Medulla oblongata (tissue), 1 donor: ENCODE measurements around the gene KLF3.
A peak's percentile ranks its signal among the peaks of the same experiment; 100 is the strongest.

Experiments used
- DNase-seq: peaks from one replicate; pipeline ENCODE4 v3.0.0-alpha.2; 2015; ENCODE audit errors: extremely low spot score

KLF3 gene

DNA sequence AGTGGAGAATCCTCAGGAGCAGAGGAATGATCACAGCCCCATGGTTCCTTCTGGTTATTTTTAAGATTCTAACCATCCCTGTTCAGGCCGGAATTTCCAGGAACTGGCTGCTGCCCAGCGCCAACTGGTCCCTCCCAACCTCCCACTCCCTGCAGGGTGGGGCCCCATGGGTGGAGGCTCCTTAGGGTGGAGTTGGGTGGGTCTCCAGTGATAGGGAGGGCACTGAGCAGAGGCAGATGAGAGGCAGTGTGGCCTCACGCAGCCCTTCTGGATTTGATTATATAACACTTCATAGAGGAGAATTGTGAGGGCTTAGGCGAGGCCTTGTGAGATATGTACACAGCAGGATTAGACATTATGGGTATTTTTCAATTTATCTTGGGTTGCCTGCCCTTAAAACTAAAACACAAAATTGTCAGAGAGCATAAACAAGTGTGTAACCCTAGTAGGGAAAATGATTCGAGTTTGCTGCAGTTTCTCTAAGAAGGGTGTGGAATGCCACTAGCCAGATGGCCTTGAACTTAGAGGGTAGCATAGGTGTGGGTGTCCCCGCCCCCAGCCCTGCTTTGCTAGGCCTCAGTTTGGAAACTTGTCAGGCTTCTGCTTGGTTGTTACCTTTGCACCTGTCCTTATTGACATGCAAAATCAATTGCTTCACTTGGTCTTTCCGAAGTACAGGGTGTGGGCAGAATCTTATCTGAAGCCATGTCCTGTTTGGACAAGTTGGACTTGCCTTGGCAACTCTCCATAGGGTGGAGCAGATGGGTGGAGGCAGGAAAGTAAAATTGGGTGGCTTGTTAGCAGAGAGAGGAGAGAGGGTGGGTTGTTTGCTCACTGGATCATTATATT lies 9.4 kb downstream of the KLF3 start:
- DNase-seq = no peak

DNA sequence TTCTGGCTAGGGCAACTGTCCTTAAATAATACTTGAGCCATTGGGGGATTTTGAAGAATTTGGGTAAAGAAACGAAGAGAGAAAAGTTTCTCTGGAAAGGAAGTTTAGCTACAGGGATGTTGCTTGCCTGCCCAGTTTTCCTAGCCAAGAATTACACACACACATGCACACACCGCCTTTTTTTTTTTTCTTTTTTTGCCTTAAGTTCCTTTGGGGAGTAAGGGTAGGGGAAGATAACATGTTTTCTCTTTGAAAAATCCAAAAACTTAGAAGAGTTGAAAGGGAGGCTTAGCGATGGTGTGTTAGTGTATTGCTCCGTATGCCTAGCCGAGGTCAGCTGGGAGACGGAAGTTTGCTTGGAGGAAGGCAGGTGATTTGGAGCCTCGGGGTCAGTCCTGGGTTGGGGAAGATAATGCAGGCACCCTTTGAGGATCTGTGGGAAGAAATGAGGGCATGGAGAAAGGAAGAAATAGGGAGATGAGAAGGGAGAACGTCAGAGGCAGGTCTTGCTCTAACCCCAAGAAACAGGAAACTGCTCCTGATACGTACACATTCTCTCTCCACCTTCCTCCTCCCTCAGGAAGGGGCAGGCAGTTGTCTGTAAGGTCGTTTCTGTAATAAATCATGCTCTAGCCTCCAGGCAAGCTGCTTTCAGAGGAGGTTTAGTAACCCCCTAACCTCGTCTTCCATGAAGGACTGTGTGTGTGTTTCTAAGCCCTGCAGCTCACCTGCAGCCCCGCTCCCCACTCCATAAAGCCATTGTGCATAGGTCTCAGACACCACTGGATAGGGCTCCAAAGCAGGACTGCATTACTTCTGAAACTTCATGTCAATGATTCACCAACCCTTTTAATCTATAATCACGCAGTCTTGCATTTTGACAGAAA lies 10.5 kb downstream of the KLF3 start:
- DNase-seq = no peak

DNA sequence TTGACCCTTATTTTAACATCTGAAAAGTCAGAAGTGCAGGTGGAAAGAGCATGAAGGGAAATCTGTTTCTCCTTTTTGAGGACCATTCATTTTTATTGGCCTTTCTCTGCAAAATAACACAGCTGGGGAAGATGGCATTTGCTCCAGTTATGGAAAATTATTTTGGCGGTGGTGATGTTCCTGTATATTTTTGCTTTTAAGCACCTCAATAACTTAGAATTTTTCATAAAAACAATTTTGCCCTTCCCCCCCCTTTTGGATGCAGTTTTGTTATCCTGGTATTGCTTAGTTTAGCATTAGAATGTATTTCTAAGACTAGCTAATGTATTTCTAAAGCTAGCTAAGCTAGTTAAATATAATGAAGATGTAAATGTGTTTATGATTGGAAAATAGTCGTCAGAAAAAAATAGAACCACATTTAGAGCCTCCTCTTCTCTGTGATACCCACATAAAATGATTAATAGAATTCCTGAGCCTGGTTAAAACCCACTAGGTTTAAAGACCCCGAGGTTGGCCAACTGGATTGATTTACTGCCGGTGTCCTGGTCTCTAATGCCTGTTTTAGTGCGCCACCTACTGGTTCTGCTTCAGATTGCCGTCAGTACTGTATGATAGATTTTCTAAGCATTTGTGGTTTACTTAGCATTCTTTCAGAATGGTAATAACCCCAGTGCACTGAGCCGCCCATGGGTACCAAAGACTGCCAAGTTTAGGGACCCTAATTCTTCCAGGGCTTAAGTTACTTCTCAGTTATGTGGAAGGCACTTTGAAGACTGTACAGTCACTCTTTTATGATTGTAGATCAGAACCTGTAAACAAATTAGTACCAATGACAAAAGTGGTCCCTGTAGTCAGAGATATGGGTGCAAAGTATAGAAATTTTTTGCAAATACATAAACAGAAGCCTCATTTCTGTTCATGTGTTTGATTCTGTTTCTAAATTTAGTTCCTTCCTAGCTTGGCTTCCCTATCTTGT lies 11.4 kb downstream of the KLF3 start:
- DNase-seq = peak; percentile 94

DNA sequence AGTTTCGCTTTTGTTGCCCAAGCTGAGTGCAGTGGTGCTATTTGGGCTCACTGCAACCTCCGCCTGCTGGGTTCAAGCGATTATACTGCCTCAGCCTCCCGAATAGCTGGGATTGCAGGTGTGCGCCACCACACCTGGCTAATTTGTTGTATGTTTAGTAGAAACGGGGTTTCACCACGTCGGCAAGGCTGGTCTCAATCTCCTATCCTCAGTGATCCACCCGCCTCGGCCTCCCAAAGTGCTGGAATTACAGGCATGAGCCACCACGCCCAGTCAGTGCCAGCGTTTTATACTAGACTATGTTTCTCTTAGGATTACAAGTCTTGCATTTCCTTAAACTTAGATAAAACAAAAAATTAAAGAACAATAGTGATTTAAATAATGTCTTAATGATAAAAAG lies 13.0 kb downstream of the KLF3 start:
- DNase-seq = no peak

DNA sequence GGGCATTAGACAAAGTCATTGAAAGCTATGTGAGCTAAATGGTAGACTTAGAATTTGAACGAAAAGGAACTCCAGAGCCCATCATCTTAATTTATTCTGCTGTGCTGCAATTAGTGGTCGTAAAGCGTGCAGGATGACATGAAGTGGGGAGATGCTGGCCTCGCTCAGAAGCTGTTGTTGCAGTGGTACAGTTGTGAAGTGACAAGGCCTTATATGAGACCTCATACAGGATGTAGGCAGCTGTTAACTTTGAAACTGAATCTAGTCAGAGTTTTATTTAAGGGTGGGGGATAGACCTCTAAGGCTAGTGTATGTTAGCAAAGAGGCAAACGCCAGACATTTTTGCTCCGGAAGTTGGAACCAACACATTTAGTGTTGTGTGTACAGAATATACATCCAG lies 13.4 kb downstream of the KLF3 start:
- no peak for DNase-seq

DNA sequence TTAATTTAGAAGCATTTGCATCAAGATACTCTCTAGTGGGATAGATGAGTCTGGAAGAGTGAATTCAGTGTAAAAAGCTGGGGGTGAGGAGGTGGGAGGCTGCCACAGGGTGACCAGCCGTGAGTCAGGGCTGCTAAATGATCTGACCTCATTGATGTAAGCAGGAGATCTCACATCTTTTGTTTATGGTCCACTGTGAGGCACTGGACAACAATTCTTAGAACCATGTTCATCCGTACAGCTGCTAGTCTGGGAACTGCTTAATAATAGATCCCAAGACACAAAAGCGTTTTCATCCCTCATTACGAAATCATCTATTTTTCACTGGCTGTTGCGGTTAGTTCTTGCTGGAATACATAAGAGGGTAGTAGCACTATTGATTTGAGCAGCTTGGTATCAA lies 14.1 kb downstream of the KLF3 start:
- DNase-seq = peak; percentile 73

DNA sequence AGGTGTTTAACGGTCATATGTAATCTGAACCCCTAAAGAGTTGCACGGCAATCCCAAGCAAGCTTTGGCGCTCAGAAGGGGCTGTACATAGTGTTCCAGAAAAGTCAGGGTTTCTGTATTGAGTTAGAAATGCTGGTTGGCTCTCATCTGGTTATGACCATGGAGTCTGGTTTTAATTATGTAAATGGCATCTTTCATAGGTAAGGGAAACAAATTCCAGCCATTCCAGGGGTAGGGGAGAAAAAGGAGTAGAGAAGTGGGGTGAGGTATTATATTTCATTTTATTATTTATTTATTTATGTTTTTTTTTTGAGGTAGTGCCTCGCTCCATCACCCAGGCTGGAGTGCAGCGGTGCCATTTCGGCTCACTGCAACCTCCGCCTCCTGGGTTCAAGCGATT lies 15.9 kb downstream of the KLF3 start:
- no peak for DNase-seq

DNA sequence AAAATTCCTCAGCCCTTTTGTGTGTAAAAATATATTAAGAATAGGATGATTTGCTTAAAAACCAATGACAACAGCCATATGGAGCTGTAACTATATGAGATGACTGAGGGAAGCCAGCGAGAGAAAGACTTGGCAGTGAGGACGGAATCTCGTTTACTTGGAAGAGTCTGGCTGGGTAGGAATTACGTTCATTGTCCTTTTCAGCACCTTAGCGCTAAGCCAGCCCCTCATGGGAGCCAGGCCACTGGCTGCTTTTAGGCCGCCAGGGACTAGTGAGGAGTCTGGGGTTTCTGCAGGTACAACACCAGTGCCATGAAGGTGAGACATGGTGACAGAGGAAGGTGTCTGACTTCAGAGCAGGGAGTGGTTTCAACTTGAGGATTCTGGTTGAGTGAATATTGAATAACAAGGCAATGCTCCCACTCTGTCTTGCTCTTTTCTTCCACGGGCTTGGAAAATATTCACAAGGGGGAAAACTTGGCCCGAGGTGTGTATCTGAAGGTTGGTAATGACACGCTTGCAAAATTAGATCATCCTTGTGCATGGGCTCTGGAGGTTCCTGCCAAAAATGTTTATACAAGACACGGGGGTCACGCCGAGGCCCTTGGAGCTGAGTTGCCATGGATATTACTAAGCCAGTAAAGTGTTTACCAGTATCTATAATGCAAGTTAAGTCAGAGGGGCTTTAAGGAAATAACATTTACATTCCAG lies 17.4 kb downstream of the KLF3 start:
- no peak for DNase-seq

DNA sequence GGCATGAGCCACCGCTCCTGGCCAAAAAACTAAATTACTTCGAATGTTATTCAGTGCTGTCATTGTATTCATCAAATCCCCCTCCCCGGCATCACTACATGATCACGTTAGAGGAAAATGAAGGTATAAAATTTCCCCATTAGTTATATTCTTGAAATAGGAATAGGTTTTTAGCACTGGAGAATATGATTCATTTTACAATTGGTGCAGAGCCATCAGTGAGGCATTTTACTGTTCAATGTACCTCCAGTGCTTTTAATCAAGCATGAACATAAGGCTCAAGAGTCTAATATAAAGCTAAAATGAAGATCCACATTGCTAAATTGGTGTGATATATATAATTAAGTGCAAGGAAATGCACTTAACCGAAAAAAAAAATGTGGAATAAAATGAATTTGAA lies 18.3 kb downstream of the KLF3 start:
- DNase-seq = no peak

DNA sequence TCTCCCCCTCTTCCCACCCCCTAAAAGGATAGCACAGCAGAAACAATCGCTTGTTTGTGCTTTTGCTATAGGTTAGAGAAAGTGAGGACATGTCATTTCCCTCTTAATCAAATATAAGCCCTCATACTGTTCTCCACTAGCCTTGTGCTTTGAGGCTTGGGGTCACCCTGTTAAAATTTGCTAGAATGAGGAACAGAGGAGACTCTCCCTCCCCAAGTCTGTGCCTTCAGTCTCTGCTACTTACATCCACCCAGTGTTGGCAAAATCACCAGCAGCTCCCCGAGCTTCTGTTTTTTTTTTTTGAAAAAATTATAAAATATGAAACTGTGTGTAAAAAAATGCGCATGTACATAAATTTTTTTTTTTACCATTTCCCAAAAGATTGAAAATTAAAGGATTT lies 19.3 kb downstream of the KLF3 start:
- no peak for DNase-seq

DNA sequence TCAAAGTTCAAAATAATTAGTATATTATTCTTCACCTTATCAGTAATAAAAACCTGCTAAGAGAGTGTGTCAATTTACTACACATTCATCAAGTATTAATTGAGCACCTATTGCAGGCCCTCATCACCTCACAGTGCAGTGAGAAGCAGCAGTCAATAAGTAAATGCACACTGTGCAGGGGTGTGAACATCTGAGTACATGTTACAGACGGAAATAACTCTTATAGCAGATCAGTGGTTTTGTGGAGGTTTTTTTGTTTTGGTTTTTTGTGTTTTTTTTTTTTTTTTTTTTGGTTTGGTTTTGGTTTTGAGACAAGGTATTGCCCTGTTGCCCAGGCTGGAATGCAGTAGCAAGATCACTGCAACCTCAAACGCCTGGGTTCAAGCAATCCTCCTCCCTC lies 20.3 kb downstream of the KLF3 start:
- DNase-seq = no peak

DNA sequence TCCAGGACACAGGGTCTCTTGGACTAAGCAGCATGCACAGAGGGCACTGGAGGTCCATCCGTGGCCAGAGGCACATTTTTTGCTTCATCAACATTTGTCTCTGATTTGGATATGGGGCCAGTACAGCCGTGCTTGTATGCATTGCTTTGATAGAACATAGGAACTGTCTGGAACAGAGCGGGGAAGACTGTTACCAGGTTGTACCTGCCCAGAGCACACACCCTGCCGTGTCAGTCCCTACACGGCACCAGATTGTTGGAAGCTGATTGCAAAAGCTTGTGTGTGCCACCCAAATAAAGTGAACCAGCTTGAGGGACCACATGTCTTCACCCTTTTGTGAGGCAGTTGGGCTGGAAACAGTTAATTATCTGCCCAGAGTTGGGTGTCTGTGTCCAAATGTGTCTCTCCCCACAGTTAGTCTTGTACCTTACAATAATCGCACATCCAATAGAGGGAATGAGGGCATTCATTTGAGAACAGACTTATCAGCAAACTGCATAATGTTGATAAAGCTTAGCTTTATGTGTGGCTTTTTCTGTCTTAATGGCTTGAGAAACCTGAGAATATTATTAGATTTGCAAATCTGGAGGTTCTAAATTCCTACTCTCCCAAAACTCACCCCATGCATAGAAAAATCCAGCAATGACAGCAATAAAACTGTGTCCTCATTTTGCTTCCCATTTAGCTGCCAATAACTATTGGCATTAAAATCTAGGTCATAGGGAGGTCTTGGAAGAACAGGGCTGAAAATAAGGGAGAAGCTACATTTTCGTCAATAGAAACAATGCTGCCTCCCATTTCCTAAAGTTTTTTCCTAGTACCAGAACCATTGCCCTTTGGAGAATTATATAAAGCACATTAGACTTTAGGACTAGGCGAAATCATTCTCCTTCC lies 21.2 kb downstream of the KLF3 start:
- DNase-seq = no peak

DNA sequence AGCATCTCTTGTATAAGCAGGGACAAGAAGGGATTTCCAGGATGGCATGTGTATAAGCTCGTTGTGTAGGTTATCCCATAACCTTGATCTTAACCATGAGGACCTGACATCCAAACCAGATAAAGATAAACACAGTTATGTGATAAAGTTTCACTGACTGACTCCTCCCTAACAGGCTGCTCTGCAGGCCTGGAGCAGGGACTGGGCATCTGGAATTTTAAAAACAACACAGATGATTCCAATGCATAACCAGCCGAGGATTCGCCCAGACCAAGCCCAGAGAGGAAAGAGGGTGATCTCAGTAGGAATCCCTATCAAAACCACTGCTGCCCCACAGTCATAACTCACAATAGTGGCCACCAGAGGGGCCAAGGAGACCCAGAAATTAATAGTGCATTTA lies 22.7 kb downstream of the KLF3 start:
- no peak for DNase-seq

DNA sequence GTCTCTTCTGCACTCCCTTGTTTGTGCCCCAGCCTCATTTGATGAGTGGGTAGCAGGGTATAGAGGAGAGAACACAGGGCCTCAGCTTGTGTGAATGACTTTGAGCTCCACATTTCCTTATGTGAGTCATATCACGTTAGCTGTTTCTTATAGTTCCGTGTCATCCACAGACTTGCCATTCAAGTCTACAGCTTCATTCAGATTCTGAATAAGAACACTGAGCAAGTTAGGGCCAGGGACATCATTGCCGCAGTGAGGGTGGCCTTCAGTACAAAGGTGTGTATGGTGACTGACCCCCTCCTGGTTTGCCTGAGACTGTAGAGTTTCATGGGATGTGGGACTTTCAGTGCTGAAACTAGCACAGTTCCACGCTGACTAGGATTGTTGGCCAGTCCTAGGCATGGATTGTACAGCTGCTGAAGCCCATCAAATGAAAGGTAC lies 23.6 kb downstream of the KLF3 start:
- DNase-seq = no peak

DNA sequence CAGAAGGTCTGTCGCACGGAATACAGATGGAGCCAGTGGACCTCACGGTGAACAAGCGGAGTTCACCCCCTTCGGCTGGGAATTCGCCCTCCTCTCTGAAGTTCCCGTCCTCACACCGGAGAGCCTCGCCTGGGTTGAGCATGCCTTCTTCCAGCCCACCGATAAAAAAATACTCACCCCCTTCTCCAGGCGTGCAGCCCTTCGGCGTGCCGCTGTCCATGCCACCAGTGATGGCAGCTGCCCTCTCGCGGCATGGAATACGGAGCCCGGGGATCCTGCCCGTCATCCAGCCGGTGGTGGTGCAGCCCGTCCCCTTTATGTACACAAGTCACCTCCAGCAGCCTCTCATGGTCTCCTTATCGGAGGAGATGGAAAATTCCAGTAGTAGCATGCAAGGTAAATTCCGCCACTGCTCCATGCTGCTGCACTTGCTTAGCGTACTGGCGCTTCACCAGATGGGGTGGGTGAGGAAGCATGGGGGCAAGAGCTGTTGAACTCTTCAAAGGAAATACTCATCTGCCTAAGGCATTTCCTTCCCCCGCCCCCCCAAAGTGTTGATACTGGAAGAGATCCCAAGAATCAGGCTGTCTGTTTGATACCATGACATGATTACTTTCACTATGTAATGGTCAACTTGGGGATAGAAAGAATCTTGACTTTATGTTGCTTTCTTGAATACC lies 24.8 kb downstream of the KLF3 start:
- DNase-seq = no peak

DNA sequence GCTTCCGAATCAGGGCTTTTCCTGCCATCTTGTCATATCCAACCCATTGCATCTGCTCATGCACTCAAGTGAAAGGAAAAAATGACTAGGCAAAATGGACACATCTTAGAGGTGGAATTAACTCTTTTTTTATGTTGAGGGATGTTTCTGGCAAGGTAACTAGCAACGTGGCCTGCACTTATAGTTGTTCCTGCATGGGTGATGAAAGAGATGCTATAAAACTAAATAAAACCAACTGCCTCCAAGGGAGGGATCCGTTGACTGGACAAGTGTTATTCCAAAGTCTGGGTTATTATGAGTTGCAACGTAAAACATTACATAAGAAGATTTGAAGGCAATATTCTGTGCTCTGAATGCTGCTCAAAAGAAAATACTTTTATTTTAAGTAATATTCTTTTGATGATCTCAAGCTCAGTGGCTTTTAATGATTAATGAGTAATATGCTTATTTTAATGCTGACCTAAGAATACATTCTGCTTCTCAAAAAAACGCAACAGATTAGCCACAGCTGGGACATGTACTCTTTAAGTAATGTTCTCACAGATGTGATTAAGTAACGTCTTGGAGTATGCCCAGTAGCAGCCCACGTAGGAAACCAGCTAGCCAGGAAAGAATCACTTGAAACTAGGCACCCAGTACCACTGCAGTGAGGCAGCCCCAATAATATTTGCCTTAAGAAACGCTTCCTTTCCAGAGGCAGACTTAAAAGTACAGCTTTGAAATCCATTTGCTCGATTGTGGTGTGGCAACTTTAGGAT lies 27.4 kb downstream of the KLF3 start:
- DNase-seq = no peak

DNA sequence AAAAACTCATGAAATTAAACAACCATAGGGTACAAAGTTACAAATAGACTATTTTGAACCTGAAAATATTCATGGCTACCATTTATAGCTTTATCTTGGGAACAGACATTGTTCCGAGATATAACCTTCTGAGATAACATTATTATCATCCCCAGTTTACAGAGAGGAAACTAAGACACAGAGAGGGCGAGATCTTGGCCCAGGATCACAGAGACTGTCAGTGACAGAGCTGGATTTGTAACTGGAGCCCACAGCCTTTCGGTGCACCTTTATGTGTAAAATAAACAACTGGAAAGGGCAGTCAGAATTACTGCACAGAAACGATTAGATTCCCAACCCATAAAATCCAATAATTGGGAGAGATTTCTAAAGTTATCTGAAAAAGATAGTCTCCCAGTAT lies 28.4 kb downstream of the KLF3 start:
- DNase-seq = no peak

DNA sequence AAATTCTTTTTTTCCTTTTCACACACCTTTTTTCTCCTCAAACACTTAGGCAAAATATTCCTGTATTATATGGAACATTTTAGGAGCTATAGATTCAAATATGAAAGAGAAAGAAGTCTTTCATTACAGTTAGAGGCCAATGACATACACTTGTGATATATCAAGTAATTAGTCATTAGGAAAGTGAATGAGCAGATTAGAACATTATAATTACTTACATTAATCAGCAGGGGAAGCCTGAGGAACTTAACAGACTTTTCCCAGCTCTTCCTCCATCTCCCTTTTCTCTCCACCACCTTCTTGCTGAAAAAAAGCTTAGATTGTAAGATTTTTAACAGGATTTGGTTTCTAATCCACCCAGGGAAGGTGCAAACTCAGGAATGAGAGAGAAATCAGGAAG lies 29.6 kb downstream of the KLF3 start:
- no peak for DNase-seq

DNA sequence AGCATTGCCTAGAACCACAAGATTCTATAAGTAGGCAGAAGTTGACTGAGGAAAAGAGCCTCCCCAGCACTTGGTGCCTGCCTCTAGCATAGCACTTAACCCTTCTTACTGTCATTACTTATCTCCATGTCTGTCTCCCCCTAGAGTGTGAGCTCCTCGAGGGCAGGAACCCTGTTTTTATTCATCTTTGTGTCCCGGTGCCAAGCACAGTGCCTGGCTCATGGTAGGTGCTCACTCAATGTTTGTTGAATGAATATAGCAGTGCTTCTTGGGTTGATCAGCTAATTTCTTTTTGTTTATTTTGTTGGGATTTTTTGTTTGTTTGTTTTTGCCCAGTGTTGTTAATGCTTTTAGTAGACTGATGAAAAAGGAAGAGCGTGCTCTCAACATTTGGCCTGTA lies 30.3 kb downstream of the KLF3 start:
- DNase-seq = no peak
